Bone marrow (tissue), 2 donors: Measurements from ENCODE around the gene PDZD4.
A peak's percentile ranks its signal among the peaks of the same experiment; 100 is the strongest.

Experiments
- DNase-seq, 2 donors: peaks; one replicate each; lab custom pipeline; 2025; lab: John Stamatoyannopoulos, UW

Gene PDZD4

GRCh38 chrX:153772316-153773217 is 57.8 kb downstream of the PDZD4 start:
- DNase-seq: no peak

GRCh38 chrX:153771415-153772315 is 58.7 kb downstream of the PDZD4 start:
- DNase-seq: no peak

GRCh38 chrX:153770601-153771414 is 59.5 kb downstream of the PDZD4 start:
- DNase-seq: no peak

- no peak for DNase-seq
These were observed 60.3 kb downstream of the PDZD4 start for GRCh38 chrX:153769865-153770600.

- DNase-seq: no peak
These were observed 61.0 kb downstream of the PDZD4 start for GRCh38 chrX:153769158-153769864.

- DNase-seq: no peak
These were observed 61.8 kb downstream of the PDZD4 start for GRCh38 chrX:153768311-153769157.

- no peak for DNase-seq
These were observed 62.7 kb downstream of the PDZD4 start for GRCh38 chrX:153767674-153768055.

- DNase-seq: no peak
These were observed 63.3 kb downstream of the PDZD4 start for GRCh38 chrX:153766871-153767673.

GRCh38 chrX:153766098-153766817 is 64.1 kb downstream of the PDZD4 start:
- peak; percentile 4 to 73 for DNase-seq

- DNase-seq: no peak
These were observed 64.9 kb downstream of the PDZD4 start for GRCh38 chrX:153765138-153766079.

GRCh38 chrX:153764786-153765137 is 65.6 kb downstream of the PDZD4 start:
- DNase-seq: no peak

GRCh38 chrX:153763989-153764755 is 66.2 kb downstream of the PDZD4 start, which contains the start of gene PLXNB3:
PLXNB3 (plus strand) TSS chrX:153764249; CDS start chrX:153765536, 1,287 bp downstream.
- peak; percentile 15 to 47 for DNase-seq

GRCh38 chrX:153763298-153763932 is 66.9 kb downstream of the PDZD4 start:
- no peak for DNase-seq

GRCh38 chrX:153762626-153763173 is 67.6 kb downstream of the PDZD4 start:
- no peak for DNase-seq

GRCh38 chrX:153761863-153762262 is 68.5 kb downstream of the PDZD4 start:
- no peak for DNase-seq
